HCT116 (cell line): ENCODE measurements around the gene UBE2H. TPM values are rescaled to one million over a fixed set of nuclear protein-coding genes. Genes with fewer than 3 reads are reported as not detected.

ENCODE experiments used
- ATAC-seq: fragments of 200-7000 bp; cut with Tn5 transposase; 2 replicates; pipeline ENCODE4 v1.9.1; 2020; ENCODE audit warnings: mild to moderate bottlenecking, moderate library complexity
- BruUV-seq: library from RNA; stranded (reverse); fragments of 400-500 nt; replicated peaks from 2 replicates; lab custom pipeline; 2021; lab: Mats Ljungman, UMichigan
- CTCF ChIA-PET: fragments of 300-600 bp; sonication (Branson Sonifier 250); formaldehyde crosslinking; loops from one replicate; lab custom pipeline; 2021; ENCODE audit warnings: antibody characterized with exemption; lab: Charles Lee
- POLR2A ChIA-PET: fragments of 300-600, 350-600 bp; sonication (Branson Sonifier 250); formaldehyde crosslinking; loops from one replicate; lab custom pipeline; 2021; ENCODE audit warnings: antibody characterized with exemption; lab: Charles Lee
- RAD21 ChIA-PET, 2 experiments: fragments of 300-600 bp; sonication (Branson Sonifier 250); formaldehyde crosslinking; loops; one replicate each; lab custom pipeline; 2023; ENCODE audit warnings: low total read pairs in 2 of 2; ENCODE audit not compliant: uncharacterized antibody in 2 of 2, unreplicated experiment in 2 of 2, low non-redundant PET in 1 of 2; lab: Charles Lee
- DNase-seq: peaks from one replicate; pipeline ENCODE4 v3.0.0-alpha.2; 2010; ENCODE audit warnings: low read depth, low spot score
- H2AFZ ChIP-seq: fragments of 200-600 bp; shearing (Covaris generic), sonication (generic); 2 replicates; pipeline ENCODE4 v1.6.1; 2017; ENCODE audit warnings: low read depth, mixed run types, mixed read lengths, antibody characterized with exemption, low read length; ENCODE audit not compliant: poor library complexity, severe bottlenecking
- H3K27ac ChIP-seq: 2 replicates; pipeline ENCODE4 v1.5.1; 2012; ENCODE audit warnings: low read depth, low read length
- H3K27me3 ChIP-seq: fragments of 200-600 bp; sonication (generic); 2 replicates; pipeline ENCODE4 v1.6.1; 2016; ENCODE audit warnings: mixed run types, low read length, mixed read lengths; ENCODE audit not compliant: insufficient read depth
- H3K36me3 ChIP-seq, 2 experiments: fragments of 200-500 bp in 1 of 2; fragments of 200-600 bp in 1 of 2; sonication (Bioruptor generic) in 1 of 2; sonication (generic) in 1 of 2; 2 replicates each; pipeline versions ENCODE4 v1.5.1 to v1.6.1; 2014 to 2016; ENCODE audit warnings: low read length in 2 of 2, inconsistent platforms in 1 of 2, mixed read lengths in 1 of 2, mixed run types in 1 of 2; ENCODE audit not compliant: insufficient read depth in 2 of 2, control insufficient read depth in 1 of 2
- H3K4me1 ChIP-seq, 2 experiments: fragments of 200-600 bp in 1 of 2; sonication (generic) in 1 of 2; 2 replicates each; pipeline versions ENCODE4 v1.5.1 to v1.6.1; 2012 to 2017; ENCODE audit warnings: low read length in 2 of 2, inconsistent platforms in 1 of 2, mild to moderate bottlenecking in 1 of 2, mixed read lengths in 1 of 2, mixed run types in 1 of 2, moderate library complexity in 1 of 2; ENCODE audit not compliant: insufficient read depth in 2 of 2, control insufficient read depth in 1 of 2
- H3K4me2 ChIP-seq: fragments of 200-600 bp; sonication (generic); 2 replicates; pipeline ENCODE4 v1.6.1; 2017; ENCODE audit warnings: mixed run types, low read length, mixed read lengths
- H3K4me3 ChIP-seq, 2 experiments: fragments of 200-600 bp in 1 of 2; sonication (generic) in 1 of 2; replicated peaks in 1 of 2; 2 replicates each; pipeline ENCODE4 v1.5.1; 2011 to 2016; ENCODE audit warnings: low read length in 2 of 2, control low read depth in 1 of 2, low read depth in 1 of 2, mild to moderate bottlenecking in 1 of 2, mixed read lengths in 1 of 2, mixed run types in 1 of 2
- H3K79me2 ChIP-seq: fragments of 200-600 bp; sonication (generic); 2 replicates; pipeline ENCODE4 v1.6.1; 2017; ENCODE audit warnings: mild to moderate bottlenecking, mixed run types, low read length, moderate library complexity, mixed read lengths; ENCODE audit not compliant: insufficient read depth
- H3K9ac ChIP-seq: fragments of 200-600 bp; sonication (generic); 2 replicates; pipeline ENCODE4 v1.6.1; 2016; ENCODE audit warnings: low read length, mixed read lengths
- H3K9me2 ChIP-seq: fragments of 200-600 bp; sonication (generic), shearing (Covaris generic); 2 replicates; pipeline ENCODE4 v1.6.1; 2017; ENCODE audit warnings: mixed run types, mild to moderate bottlenecking, moderate library complexity; ENCODE audit not compliant: insufficient read depth
- H3K9me3 ChIP-seq, 2 experiments: fragments of 200-500 bp in 1 of 2; fragments of 200-600 bp in 1 of 2; sonication (Bioruptor generic) in 1 of 2; sonication (generic) in 1 of 2; 2 replicates each; pipeline ENCODE4 v1.6.1; 2014 to 2017; ENCODE audit warnings: low read length in 2 of 2, mixed read lengths in 2 of 2, inconsistent platforms in 1 of 2, low read depth in 1 of 2, mild to moderate bottlenecking in 1 of 2, mixed run types in 1 of 2, moderate library complexity in 1 of 2; ENCODE audit not compliant: control insufficient read depth in 1 of 2, insufficient read depth in 1 of 2
- H4K20me1 ChIP-seq: fragments of 200-600 bp; sonication (generic), shearing (Covaris generic); 2 replicates; pipeline ENCODE4 v1.6.1; 2017; ENCODE audit warnings: mixed run types, mild to moderate bottlenecking, moderate library complexity; ENCODE audit not compliant: insufficient read depth
- POLR2AphosphoS5 ChIP-seq: IDR thresholded peaks from 2 replicates; pipeline ENCODE4 v1.6.1; 2011; ENCODE audit warnings: mild to moderate bottlenecking, low read depth, low read length, moderate library complexity
- YY1 ChIP-seq: IDR thresholded peaks from 2 replicates; pipeline ENCODE4 v1.6.1; 2011; ENCODE audit warnings: low read length, low read depth, moderate library complexity, mild to moderate bottlenecking; ENCODE audit not compliant: insufficient replicate concordance; ENCODE audit errors: extremely low read depth
- ZBTB33 ChIP-seq: IDR thresholded peaks from 2 replicates; pipeline ENCODE4 v1.6.1; 2011; ENCODE audit warnings: mild to moderate bottlenecking, low read length, moderate library complexity; ENCODE audit not compliant: insufficient replicate concordance; ENCODE audit errors: extremely low read depth
- ZNF274 ChIP-seq: fragments of 200-500 bp; sonication (Bioruptor generic); IDR thresholded peaks from 2 replicates; pipeline ENCODE4 v1.6.1; 2014; ENCODE audit warnings: mild to moderate bottlenecking, low read depth, low read length, inconsistent platforms
- intact Hi-C: fragments of 100-400 bp; cut with micrococcal nuclease; formaldehyde crosslinking; loops from 2 replicates; pipeline ENCODE4 v1.10.0; 2022
- total RNA-seq: library from RNA; stranded (reverse); gene quantifications from one replicate; pipeline ENCODE4 v1.2.1, GENCODE V29; 2021; ENCODE audit not compliant: unreplicated experiment

The UBE2H gene
- total RNA-seq, 1 experiment from 2014 or later = 117 TPM

GRCh38 chr7:129958643-129959470, 6.1 kb upstream of the UBE2H start (continued):
- peak; percentile 53 for TF ChIP-seq ZBTB33
- TF ChIP-seq, all 23 proteins: peak for 13

GRCh38 chr7:129955993-129956543, 3.3 kb upstream of the UBE2H start:
- Histone ChIP-seq H3K27ac (peak overlapping the region; percentile 21; the same call in 1 of the 2 replicates), H3K27me3 (no peaks in the 10 kb centered on the region), H3K36me3 (no peaks in the 10 kb centered on the region), H3K79me2 (peaks cover 17% of the 10 kb centered on the region), H3K4me2 (peak overlapping the region; percentile 40), H3K9me2 (no peaks in the 10 kb centered on the region), H3K9me3 (no peaks in the 10 kb centered on the region), H3K4me1 (peaks cover 29 to 50% of the 10 kb centered on the region in 2 experiments), H3K4me3 (no peak overlapping the region), H4K20me1 (no peaks in the 10 kb centered on the region), H2AFZ (peak overlapping the region; percentile 80), H3K9ac (no peak overlapping the region)
- POLR2A ChIA-PET = no interaction called here
- CTCF ChIA-PET = interaction anchor here (0.7 kb wide), 1 partner anchor 131 kb away, joined by 3 read pairs; no protein-coding TSS in a partner anchor
- intact Hi-C loops = no loop called here
- ATAC-seq (no peak), DNase-seq (no peak)
- TF ChIP-seq YY1 (no peak), ZNF274 (no peak), POLR2AphosphoS5 (no peak)
- TSS peak; percentile 53 for BruUV-seq
- RAD21 ChIA-PET = no interaction called here
